ENCODE results near the gene GM2A.
"Not testable (repeated sequence)": the region's sequence is repeated elsewhere in the genome, so short reads cannot be mapped to it uniquely, and the experiment has no call there.

GM2A gene

GRCh38 chr5:151286246-151286645 is 33.3 kb downstream of the GM2A start:
- DNase-seq (ENCODE audit: low spot score), result no peak

- DNase-seq (ENCODE audit: low spot score), result no peak
Measured at GRCh38 chr5:151288180-151288579, 35.2 kb downstream of the GM2A start.

- DNase-seq (ENCODE audit: low spot score), result no peak
Measured at GRCh38 chr5:151293624-151294023, 40.6 kb downstream of the GM2A start.

GRCh38 chr5:151295138-151295537 is 42.2 kb downstream of the GM2A start:
- no peak for DNase-seq (ENCODE audit: low spot score)

- no peak for DNase-seq (ENCODE audit: low spot score)
Measured at GRCh38 chr5:151295791-151296477, 42.9 kb downstream of the GM2A start.

- DNase-seq (ENCODE audit: low spot score), result no peak
Measured at GRCh38 chr5:151296478-151296830, 43.5 kb downstream of the GM2A start.

GRCh38 chr5:151296974-151297373 is 44.0 kb downstream of the GM2A start:
- no peak for DNase-seq (ENCODE audit: low spot score)

GRCh38 chr5:151298063-151298855 is 45.3 kb downstream of the GM2A start:
- no peak for DNase-seq (ENCODE audit: low spot score)

- DNase-seq (ENCODE audit: low spot score), result no peak
Measured at GRCh38 chr5:151303666-151304065, 50.7 kb downstream of the GM2A start, which contains the start of gene SLC36A3. SLC36A3 (minus strand) TSS chr5:151303766; CDS start chr5:151303354, 412 bp downstream.

GRCh38 chr5:151309266-151309665 is 56.3 kb downstream of the GM2A start:
- DNase-seq (ENCODE audit: low spot score), result not testable (repeated sequence)

GRCh38 chr5:151309821-151310220 is 56.8 kb downstream of the GM2A start:
- DNase-seq (ENCODE audit: low spot score), result not testable (repeated sequence)

- DNase-seq (ENCODE audit: low spot score), result no peak
Measured at GRCh38 chr5:151310932-151311331, 57.9 kb downstream of the GM2A start.

- DNase-seq (ENCODE audit: low spot score), result no peak
Measured at GRCh38 chr5:151312756-151313324, 59.9 kb downstream of the GM2A start.

GRCh38 chr5:151313357-151313756 is 60.4 kb downstream of the GM2A start:
- DNase-seq (ENCODE audit: low spot score), result no peak

GRCh38 chr5:151315998-151316597 is 63.1 kb downstream of the GM2A start:
- DNase-seq (ENCODE audit: low spot score), result peak; percentile 48

- DNase-seq (ENCODE audit: low spot score), result no peak
Measured at GRCh38 chr5:151317871-151318270, 64.9 kb downstream of the GM2A start.

GRCh38 chr5:151318850-151319732 is 66.1 kb downstream of the GM2A start:
- no peak for DNase-seq (ENCODE audit: low spot score)
